K562 (cell line): Measurements from ENCODE around the gene PUSL1. TPM values are rescaled to one million over a fixed set of nuclear protein-coding genes. Genes with fewer than 3 reads are reported as not detected.

Source experiments
- ATF2 ChIP-seq: sonication (generic); formaldehyde crosslinking; IDR thresholded peaks from 2 replicates; pipeline ENCODE4 v1.8.1; 2022; ENCODE audit warnings: missing genetic modification reagents
- BRF1 ChIP-seq: IDR thresholded peaks from 3 replicates; pipeline ENCODE4 v1.6.1; 2011; ENCODE audit warnings: borderline replicate concordance, mild to moderate bottlenecking; ENCODE audit not compliant: insufficient read length; ENCODE audit errors: extremely low read depth
- CREBBP ChIP-seq: IDR thresholded peaks from one replicate; pipeline ENCODE4 v1.6.1; 2012; ENCODE audit warnings: low read depth, mild to moderate bottlenecking, control low read depth, inconsistent platforms, low read length
- LARP7 ChIP-seq: fragments of 450-650 bp; IDR thresholded peaks from 2 replicates; pipeline ENCODE4 v1.6.1; 2016
- MCM3 ChIP-seq: fragments of 450-650 bp; IDR thresholded peaks from 2 replicates; pipeline ENCODE4 v1.6.1; 2016
- MNT ChIP-seq, 2 experiments: fragments of 450-650 bp; conservative IDR thresholded peaks; 2 replicates each; pipeline ENCODE4 v1.6.1; 2017; ENCODE audit warnings: mild to moderate bottlenecking in 2 of 2, moderate library complexity in 2 of 2
- RBBP5 ChIP-seq: fragments of 200-600 bp; sonication (generic); IDR thresholded peaks from 2 replicates; pipeline ENCODE4 v1.6.1; 2012; ENCODE audit warnings: borderline replicate concordance, mild to moderate bottlenecking, low read length, control low read depth, inconsistent platforms; ENCODE audit not compliant: insufficient read depth, poor library complexity, severe bottlenecking
- SMC3 ChIP-seq: conservative IDR thresholded peaks from 2 replicates; pipeline ENCODE4 v1.6.1; 2011; ENCODE audit warnings: low read depth, low read length, improper control_type of control experiment; ENCODE audit not compliant: insufficient read depth
- STAT5B ChIP-seq: fragments of 250-450 bp; sonication (Bioruptor Pico); IDR thresholded peaks from 2 replicates; pipeline ENCODE4 v1.8.0; 2021; ENCODE audit warnings: mild to moderate bottlenecking, inconsistent platforms
- ZKSCAN1 ChIP-seq: fragments of 150-350 bp; IDR thresholded peaks from 2 replicates; pipeline ENCODE4 v1.6.1; 2016; ENCODE audit warnings: low read depth, low read length
- ZNF146 ChIP-seq: IDR thresholded peaks from one replicate; pipeline ENCODE4 v1.6.1; 2018; ENCODE audit warnings: missing compliant biosample characterization; ENCODE audit not compliant: unreplicated experiment
- ZNF436 ChIP-seq: fragments of 250-450, 450-650 bp; sonication (Bioruptor Pico); formaldehyde crosslinking; IDR thresholded peaks from 2 replicates; pipeline ENCODE4 v1.7.0; 2020; ENCODE audit warnings: mild to moderate bottlenecking
- ZNF583 ChIP-seq: fragments of 250-450 bp; sonication (Bioruptor Pico); IDR thresholded peaks from 2 replicates; pipeline ENCODE4 v1.4.0; 2020
- ZNF76 ChIP-seq: fragments of 250-450 bp; sonication (Bioruptor Pico); IDR thresholded peaks from 2 replicates; pipeline ENCODE4 v1.4.0; 2020; ENCODE audit warnings: mild to moderate bottlenecking, moderate library complexity, borderline replicate concordance
- polyA plus RNA-seq, 8 experiments: library from polyadenylated mRNA; depleted of rRNA in 4 of 8; stranded (reverse) in 5 of 8; unstranded in 3 of 8; fragments of >200 nt; fragmentation: Nextera tagmentation in 2 of 8; fragmentation: Illumina TruSeq in 1 of 8; extraction: Ambion mirVana in 2 of 8; extraction: Trizol in 1 of 8; gene quantifications; 2 replicates each; pipeline versions ENCODE4 v1.2.1 to v1.2.3, GENCODE V29; 2011 to 2014; ENCODE audit warnings: inconsistent platforms in 1 of 8, missing spikeins in 1 of 8
- total RNA-seq, 7 experiments: library from RNA; depleted of rRNA in 6 of 7; stranded (reverse); fragments of >200 nt in 6 of 7; fragmentation: Illumina TruSeq in 2 of 7; extraction: Trizol in 2 of 7; gene quantifications; 2 replicates each; pipeline versions ENCODE4 v1.2.1 to v1.2.3, GENCODE V29; 2011 to 2021; ENCODE audit warnings: low replicate concordance in 1 of 7
- TF ChIP-seq, protein P1 (sequence below): fragments of 200-400 bp; formaldehyde crosslinking; IDR thresholded peaks from 2 replicates; pipeline ENCODE4 v1.6.1; 2017; ENCODE audit warnings: mild to moderate bottlenecking, low read depth, low read length, moderate library complexity
- TF ChIP-seq, protein P2 (sequence below), 2 experiments: IDR thresholded peaks; 2 replicates each; pipeline ENCODE4 v1.6.1; 2012; ENCODE audit warnings: improper control_type of control experiment in 2 of 2, low read depth in 2 of 2, low read length in 2 of 2, borderline replicate concordance in 1 of 2

Gene PUSL1
- total and polyA plus RNA-seq, 9 of the 15 experiments (the other 6 are each of a cell fraction or from before 2014, with no cell fraction given), result 0.62 to 86.9 (median 13.6) TPM

DNA sequence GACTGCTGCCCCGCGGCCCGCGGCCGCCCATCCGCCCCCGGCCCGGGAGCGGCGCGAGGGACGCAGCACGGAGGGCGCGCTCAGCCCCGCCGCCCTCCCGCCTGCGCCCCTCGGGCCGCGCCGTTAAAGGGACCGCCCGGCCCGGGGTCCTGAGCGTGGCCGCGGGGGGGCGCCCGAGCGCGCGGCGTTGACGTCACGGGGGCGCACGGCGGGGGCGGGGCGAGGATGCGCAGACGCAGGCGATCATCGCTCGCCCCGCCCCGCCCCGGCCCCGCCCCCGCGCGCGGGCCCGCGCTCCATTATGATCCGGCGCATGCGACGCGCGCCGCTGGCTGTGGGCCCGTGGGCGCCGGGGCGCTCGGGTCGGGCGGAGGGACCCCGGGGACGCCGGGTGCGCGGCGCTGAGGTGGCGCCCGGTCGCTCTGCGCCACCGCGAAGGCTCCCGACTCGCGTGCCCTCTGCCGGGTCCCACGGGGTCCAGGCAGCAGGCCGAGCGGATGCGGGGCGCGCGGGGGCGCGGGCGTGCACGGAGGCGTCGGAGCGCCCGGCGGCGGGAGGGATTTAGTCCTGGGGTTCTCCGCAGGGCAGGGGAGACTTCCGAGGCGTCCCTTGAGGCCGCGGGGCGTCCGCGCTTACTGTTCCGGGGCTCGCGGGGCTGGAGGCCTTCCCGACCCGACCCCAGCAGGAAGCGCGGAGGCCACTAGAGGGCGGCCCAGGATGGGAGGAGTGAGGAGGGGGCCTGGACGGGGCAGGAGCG lies 41.0 kb downstream of the PUSL1 start, which contains the start of gene DVL1 (continued):
- no peak for TF ChIP-seq STAT5B (CRISPR knock-in tag)
- no peak for TF ChIP-seq ATF2 (CRISPR knock-in tag)
- TF ChIP-seq ZNF76, result peak; percentile 68; the same call in 1 of the 2 replicates
- TF ChIP-seq, protein P1, sequence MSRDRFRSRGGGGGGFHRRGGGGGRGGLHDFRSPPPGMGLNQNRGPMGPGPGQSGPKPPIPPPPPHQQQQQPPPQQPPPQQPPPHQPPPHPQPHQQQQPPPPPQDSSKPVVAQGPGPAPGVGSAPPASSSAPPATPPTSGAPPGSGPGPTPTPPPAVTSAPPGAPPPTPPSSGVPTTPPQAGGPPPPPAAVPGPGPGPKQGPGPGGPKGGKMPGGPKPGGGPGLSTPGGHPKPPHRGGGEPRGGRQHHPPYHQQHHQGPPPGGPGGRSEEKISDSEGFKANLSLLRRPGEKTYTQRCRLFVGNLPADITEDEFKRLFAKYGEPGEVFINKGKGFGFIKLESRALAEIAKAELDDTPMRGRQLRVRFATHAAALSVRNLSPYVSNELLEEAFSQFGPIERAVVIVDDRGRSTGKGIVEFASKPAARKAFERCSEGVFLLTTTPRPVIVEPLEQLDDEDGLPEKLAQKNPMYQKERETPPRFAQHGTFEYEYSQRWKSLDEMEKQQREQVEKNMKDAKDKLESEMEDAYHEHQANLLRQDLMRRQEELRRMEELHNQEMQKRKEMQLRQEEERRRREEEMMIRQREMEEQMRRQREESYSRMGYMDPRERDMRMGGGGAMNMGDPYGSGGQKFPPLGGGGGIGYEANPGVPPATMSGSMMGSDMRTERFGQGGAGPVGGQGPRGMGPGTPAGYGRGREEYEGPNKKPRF, result no peak
- no peak for TF ChIP-seq CREBBP
- TF ChIP-seq ZKSCAN1, result 0 out of 2 replicates have a peak, but pooled peaks have one; percentile 9
- peak; percentile 71 for TF ChIP-seq RBBP5
- no peak for TF ChIP-seq MCM3
- no peak for TF ChIP-seq ZNF146
- TF ChIP-seq BRF1, result no peak
- TF ChIP-seq MNT (conservative IDR thresholded peaks at IDR 0.05), result peak in 1 of 2 experiments; percentile 41; a peak in 1 of 4 replicates
- TF ChIP-seq ZNF583, result peak; percentile 81; the same call in 1 of the 2 replicates
- TF ChIP-seq SMC3, result 0 out of 2 replicates have a peak, but pooled peaks have one; percentile 24
- TF ChIP-seq, protein P2, sequence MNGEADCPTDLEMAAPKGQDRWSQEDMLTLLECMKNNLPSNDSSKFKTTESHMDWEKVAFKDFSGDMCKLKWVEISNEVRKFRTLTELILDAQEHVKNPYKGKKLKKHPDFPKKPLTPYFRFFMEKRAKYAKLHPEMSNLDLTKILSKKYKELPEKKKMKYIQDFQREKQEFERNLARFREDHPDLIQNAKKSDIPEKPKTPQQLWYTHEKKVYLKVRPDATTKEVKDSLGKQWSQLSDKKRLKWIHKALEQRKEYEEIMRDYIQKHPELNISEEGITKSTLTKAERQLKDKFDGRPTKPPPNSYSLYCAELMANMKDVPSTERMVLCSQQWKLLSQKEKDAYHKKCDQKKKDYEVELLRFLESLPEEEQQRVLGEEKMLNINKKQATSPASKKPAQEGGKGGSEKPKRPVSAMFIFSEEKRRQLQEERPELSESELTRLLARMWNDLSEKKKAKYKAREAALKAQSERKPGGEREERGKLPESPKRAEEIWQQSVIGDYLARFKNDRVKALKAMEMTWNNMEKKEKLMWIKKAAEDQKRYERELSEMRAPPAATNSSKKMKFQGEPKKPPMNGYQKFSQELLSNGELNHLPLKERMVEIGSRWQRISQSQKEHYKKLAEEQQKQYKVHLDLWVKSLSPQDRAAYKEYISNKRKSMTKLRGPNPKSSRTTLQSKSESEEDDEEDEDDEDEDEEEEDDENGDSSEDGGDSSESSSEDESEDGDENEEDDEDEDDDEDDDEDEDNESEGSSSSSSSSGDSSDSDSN (IDR thresholded peaks at IDR 0.05; ENCODE audit: borderline replicate concordance in 1 of 2, low read depth in 2 of 2, low read length in 2 of 2), result 0 out of 4 replicates have a peak, but pooled peaks have one; percentile 34 to 37
- TF ChIP-seq ZNF436, result no peak
- TF ChIP-seq LARP7, result no peak
